HG03280 (cell line): ENCODE results near the gene RAB35.

Experiments
- ATAC-seq: cut with Tn5 transposase; IDR thresholded peaks from one replicate; pipeline ENCODE4 v1.9.1; 2021; ENCODE audit warnings: mild to moderate bottlenecking, moderate library complexity; ENCODE audit not compliant: unreplicated experiment

Gene RAB35

DNA sequence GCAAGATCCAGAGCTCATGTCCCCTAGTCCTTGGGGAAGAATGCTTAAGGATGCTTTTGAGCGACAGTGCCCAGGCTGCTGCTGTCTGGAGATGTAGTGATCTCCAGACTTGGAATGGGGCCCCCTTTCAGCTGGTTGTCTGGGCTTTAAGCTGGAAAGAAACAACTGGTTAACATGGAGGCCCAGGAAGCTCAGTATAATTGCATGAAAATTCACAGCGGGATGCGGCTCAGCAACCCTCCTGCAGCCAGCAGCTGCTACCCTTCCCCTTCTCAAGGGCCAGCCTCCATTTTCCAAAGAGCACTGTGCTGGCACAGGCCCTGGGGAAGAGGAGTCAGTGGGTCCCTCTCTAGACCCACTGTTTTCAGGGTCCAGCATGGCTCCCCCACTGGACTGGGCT, 26.3 kb downstream of the RAB35 start:
- no peak for ATAC-seq

DNA sequence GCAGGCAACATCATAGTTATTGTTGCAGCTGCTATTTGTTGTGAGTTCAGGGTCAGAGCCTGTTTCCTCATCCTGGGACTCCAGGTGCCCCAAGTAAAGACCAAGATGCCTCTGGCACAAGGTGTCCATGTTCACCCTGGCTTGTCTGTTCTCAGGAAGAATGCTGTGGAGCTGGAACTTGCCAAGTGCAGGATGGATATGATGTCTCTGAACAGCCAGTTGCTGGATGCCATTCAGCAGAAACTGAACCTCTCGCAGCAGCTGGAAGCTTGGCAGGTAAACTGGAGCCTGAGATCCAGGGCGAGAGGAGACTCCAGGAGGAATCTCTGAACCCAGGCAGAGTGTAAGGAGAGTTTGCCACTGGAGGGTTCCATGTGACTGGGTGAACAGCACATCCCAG, 26.8 kb downstream of the RAB35 start:
- ATAC-seq = no peak

DNA sequence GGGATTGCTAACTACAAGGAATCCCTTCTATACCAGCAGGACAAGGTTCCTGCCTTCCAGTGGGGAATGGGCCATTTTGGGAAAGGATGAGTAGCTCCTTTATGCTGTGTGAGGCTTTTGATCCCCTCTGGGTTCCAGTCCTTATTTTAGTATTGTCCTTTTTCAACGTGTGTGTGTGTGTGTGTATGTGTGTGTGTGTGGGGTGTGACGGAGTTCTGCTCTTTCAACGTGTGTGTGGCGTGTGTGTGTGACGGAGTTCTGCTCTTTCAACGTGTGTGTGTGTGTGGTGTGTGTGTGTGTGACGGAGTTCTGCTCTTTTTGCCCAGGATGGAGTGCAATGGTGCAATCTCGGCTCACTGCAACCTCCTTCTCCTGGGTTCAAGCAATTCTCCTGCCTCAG, 27.4 kb downstream of the RAB35 start:
- ATAC-seq = no peak

DNA sequence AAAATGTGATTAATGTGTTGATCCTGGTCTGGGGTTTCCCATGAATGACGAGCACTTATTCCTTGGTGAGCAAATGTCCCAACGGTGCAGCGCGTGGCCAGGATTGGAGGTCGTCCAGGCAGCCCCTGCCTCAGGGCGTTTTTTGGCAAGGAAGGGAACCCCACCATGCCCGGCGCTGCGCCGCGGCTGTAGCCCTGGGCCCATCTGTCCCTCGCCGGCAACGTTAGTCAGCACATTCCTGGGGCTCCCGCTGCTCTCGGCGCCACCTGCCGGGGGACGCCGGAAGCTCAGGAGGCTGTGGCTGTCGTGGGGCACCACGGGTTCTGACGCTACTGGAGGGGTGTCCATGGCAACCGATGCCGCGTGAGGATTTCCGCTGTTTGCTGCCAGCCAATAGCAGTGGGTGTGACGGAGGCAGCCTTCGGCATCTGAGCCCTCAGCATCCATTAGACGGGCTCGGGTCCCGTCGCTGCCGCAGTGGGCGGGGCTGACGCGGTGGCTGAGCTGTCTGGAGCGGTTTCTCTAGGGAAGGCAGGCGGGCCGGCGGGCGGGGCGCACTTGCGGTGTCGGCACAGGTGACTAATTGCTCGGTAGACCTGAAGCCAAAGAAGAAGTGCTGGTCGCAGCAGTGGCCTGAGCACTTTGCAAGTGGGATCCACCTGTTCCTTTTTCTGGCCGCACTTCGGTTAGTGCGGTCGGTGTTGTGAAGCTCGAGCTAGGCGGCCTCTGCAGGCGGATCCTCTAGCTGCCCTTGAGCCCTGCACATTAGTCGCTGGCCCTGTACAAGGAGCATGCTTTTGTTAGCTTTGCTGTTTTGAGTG, 29.5 kb downstream of the RAB35 start:
- peak; percentile 98 for ATAC-seq

DNA sequence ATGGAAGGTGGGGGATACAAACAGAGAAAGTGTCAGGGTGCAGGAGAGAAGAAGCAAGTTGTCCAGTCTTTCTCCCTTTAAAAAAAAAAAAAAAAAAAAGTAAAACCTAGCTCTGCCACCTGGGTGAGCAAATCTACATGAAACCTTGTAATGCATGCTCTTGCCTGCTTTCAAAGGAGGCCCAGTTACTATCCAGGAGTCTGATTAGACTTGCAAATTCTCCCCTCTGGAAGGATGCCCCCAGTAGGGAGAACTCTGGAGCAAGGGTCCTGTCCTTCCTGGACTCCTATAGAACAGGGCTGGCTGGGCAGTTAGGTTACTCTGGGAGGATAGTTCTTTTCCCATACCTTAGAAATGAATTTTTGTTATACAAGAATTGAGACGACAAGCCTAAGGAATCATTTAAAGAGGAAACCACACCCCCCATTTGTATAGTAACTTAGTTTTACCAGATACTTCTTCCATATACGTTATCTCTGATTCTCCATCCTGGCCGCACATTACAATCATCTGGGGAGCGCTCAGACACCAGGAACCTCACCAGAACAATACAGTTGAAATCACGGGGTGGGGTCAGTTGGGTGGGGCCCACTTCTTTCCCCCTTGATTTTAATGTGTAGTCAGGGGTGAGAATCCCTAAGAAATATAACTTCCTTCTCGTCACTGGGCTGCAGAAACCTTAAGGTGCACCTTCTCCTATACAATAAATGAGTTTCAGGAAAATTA, 30.5 kb downstream of the RAB35 start:
- ATAC-seq = no peak

DNA sequence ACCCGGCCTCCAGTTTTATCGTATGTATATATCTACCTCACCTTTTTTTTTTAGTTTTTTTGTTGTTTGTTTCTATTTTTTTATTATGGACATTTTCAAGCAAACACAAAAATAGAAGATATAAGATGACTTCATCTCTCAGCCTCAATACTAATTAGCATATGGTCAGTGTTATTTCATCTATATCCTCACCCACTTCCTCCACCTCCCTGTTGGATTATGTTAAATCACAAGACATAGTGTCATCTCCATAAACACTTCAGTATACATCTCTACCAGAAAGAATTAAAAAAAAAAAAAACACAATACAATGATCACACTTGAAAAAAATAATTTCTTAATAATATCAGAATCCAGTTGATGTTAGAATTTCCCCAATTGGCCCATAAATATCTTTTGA, 34.9 kb downstream of the RAB35 start:
- no peak for ATAC-seq

DNA sequence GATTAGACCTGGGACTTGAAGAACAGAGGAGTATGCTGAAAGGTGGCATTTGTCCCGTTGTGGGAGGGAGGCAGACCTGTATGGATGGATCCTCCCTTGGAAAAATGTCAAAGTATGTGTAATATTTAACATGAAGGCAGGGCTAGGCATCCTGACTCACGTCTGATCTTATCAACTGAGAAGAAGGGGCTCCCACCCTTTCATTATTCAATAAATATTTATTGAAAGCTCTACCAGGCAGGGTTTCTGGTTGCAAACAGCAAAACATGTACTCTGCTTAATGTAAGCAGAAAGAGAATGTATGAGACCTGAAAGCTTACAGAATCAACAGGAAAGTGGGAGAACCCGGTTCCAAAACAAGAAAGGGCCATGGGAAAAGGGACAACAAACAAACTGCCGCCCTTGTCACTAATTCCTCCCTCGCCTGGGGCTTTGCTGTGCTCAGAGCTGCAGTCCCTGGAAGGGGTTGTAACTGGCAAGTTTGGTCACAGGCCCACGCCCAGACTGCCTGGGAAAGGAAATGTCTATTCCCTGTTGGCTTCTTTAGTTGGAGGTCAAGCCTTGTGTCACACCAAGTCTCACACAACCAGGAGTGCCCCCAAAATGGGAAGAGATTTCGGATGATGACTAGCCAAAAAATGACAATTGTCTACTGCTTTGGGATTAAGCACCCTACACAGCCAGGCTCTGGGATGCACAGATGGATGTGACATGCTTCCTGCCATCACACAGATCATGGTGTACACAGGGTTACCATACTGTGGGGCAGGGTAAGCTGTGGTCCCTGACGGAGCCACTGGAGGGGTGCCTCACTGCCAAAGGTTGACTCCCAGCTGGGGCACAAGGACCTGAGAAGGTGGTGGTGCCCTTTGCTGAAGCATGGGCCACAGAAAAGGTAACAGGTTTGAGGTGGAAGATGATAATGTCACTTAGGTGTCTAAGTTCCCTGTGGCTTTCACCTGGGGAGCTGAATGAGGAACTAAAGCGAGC, 36.8 kb downstream of the RAB35 start:
- ATAC-seq = no peak

DNA sequence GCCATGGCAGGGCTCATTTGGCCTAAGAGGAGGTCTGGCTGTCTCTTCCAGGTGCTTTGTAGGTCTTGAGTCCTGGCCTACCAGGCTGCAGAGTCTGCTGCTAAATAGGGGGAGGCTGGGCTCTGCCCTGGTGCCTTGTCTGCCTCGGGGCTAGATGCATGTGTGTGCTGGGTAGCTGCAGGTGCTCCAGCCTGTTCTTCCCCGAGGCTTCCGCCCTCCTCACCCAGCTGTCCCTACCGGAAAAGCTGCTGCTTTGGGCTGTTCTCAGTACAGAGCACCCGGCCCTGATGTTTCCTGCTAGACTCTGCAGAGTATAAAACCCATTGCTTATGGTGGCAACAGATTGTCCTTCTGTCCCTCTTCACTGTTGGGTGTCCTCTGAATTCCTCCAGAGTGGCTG, 37.7 kb downstream of the RAB35 start:
- no peak for ATAC-seq

DNA sequence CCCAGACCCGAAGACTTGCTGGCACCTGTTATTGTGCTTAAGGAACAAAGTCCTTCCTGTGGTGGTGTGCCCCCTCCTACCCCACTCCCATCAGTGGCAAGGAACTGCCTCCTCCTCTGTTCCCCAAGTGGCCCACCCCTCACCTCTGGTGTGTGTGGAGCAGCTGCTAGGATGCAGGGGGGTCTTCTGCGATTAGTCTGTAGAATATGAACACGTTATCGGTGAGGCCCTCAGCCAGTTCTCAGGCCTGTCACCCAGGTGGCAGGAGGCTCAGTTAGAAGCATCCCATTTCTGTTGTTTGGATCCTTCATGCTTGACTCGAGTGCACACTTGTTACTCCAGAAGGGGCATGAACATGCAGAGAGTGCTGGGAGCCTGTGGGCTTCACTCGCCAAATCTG, 39.3 kb downstream of the RAB35 start:
- ATAC-seq = no peak

DNA sequence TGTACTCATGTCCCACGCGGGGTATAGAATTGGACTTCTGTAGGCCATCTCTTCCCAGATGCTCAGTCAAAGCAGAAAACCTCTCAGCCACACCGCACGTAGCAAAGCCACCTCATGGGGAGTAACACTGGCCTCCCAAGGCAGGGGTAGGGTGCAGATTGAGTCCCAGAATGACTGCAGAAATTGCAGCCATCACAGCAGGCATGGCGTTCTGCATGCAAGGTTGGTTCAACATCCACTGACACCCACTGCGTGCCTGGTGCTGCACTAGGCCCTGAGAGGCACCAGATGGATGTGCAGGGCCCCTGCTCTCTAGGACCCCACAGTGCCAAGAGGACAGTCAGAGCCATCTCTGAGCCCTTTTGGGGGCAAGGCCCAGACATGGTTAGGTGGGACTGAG, 39.9 kb downstream of the RAB35 start:
- ATAC-seq = no peak

DNA sequence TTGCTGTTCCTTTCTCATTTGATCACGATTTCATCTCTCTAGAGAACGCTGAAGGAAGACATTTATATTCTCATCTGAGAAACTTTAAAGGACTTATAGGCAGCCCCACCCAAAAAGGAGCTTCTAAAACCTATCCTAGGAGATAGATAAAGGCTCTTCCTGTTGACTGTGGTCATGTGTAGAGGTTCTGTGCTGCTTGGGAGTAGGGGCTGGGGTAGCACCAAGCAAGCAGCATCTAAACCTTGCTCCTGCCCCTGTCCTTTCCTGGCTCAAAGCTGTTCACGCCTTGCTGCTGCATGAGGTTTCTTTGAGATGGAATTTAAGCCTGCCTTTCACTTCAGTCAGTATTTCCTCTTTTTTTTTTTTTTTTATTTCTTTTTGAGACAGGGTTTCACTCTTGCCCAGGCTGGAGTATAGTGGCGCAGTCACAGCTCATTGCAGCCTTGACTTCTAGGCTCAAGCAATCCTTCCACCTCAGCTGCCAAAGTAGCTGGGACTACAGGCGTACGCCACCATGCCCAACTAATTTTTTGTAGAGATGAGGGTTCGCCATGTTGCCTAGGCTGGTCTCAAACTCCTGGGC, 41.4 kb downstream of the RAB35 start:
- no peak for ATAC-seq

DNA sequence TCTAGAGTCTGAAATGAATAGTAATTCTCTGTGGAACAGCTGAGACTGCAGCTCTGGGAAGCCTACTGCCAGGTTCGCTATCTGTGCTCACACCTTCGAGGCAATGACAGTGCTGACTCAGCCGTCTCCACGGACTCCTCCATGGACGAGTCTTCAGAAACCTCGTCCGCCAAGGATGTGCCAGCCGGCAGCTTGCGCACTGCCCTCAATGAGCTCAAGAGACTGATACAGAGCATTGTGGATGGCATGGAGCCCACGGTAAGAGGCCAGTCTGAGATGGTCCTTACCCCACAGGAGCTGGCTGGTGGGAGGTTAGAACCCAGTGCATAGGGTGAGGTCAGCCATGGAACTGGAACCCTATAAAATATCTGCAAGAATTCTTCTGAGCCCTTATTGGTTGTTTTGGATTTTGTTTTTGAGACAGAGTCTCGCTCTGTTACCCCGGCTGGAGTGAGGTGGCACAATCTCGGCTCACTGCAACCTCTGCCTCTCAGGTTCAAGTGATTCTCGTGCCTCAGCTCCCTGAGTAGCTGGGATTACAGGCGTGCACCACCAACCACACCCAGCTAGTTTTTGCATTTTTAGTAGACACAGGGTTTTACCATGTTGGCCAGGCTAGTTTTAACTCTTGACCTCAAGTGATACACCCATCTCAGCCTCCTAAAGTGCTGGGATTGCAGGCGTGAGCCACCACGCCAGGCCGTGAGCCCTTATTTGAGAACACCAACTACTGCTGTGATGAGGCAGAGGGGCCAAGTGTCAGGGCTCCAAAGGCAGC, 43.9 kb downstream of the RAB35 start:
- ATAC-seq = no peak

DNA sequence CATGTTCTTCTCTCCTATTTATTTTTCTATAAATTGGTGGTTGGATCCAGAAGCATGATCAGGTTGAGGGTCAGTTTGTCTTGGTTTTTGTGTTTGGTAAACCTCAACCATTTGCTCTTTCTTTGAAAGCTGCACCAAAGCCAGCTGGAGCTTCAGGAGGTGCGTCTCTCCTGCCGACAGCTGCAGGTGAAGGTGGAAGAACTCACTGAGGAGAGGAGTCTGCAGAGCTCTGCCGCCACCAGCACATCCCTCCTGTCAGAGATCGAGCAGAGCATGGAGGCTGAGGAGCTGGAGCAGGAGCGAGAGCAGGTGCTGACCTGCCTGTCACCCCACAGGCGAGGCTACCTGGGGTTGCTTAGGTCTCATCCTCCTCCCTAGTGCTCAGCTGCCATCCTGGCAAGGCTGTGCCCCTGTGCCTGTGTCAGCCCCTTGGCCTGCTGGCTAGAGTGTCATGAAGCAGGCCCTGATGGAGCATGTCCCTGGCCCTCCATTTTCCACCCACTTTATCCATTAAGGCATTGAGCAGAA, 45.0 kb downstream of the RAB35 start:
- ATAC-seq = no peak

DNA sequence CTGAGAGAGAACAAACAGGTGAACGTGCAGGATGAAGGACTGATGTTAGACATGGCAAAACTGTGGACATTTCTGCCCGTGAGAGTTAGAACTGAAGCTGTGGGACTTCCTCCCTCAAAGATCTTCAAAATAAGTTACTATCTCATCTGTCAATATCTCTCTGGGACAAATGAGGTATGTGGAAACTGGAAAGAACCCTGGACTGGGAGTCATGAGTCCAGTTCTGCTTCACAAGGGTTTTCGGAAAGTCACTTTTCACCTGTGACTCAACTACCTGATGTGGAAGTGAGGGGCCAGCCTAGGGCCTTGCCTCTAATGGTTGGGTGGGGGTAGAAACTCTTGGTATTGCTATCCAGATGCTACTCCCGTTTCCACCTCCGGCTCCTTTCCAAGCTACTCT, 47.3 kb downstream of the RAB35 start:
- no peak for ATAC-seq

DNA sequence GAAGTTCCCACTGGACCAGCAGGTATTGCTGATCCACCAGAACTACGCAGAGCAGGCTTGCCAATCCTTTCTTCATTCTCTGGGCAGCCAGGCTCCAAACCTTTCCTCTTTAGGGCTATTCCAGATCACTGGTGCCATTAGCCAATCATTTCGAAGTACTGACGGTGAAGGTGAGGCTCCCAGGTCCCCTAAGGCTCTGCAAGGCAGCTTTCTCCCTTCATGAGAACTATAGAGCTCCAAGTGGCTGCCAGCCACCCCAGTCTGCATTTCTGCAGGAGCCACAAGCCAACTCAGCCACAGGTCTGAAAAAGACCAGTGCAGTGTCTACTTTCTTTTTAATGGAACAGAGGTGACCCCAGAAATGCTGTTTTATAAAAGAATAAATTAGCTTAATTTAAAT, 48.7 kb downstream of the RAB35 start:
- ATAC-seq = no peak

DNA sequence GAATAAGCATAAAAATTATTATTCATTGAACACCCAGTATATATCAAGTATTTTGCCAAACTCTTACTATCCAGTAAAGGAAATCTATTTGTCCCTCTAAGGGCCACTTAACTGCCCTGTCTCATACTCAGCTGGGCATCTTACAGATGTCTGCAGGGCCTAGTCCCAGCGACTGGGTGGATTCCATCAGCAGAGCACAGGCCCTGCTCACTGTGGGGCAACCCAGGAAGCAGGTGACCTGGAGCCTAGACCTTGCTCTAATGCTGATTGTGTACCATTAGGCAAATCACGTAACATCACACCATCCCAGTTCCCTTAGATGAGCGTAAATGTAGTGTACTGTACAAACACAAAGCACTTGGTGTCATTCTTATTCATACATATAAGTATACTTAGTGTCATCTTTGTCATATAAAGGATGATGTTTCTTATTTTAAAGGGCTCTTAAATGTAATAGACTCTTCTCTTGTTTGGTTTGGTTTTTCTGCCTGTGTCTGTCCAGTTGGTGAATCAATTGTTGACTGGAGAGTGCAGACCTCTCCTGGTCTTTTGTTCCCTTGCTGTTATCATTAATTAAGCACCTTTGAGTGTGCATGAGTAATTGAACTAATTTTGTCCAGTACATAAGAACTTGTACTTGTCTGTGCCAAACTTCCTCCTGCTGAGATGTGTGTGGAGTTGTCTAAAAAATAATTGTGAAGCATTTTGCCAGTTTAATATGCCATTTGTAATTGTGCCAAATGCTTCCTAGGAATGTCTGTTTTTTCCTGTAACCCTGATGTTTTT, 49.3 kb downstream of the RAB35 start:
- ATAC-seq = no peak

DNA sequence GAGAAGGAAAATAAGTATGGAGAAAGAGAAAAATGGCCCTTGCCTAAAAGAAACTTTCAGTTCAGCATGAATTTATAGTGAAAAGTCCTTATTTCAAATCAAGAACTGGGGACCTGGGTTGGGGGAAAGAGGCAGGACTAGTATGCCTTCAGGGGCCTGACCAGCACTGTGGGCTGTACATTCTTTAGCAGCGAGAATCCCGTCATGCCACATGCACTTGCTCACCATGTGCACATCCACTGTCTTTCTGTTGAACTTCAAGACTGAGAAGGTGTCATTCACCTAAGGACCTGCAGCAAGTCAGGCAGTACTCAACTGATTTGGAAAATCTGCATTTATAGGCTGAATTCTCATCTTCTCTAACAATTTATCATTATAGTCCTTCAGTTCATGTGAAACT, 50.2 kb downstream of the RAB35 start:
- no peak for ATAC-seq

DNA sequence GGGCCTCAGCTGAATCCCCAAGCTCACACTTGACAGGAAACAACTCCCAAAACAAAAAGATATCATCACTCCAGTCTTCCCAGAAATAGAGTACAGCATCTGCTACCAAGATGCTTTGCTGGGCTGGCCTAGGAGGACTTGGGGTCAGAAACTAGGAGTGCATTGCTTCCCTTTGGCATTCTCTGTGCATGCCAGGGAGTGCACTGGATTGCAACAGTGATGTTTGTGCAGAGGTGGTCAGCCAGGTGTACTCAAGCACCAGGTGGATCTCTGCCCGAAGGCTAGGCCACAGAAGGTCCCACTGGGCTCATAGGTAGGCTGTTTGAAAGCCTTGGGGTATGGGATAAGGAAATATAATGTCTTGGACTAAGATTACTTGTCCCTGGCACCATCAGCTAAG, 51.1 kb downstream of the RAB35 start:
- no peak for ATAC-seq
